ENCODE measurements around the gene PNLDC1.

- TF ChIP-seq CTCF (IDR thresholded peaks at IDR 0.05) (no peak), POLR2A (IDR thresholded peaks at IDR 0.05) (no peak)
These were observed 65.3 kb downstream of the PNLDC1 start for GRCh38 chr6:159865226-159865920.

Measured in testis (tissue), 2 donors.